H9 (cell line): ENCODE measurements around the gene ZIC4. TPM values are rescaled to one million over a fixed set of nuclear protein-coding genes. Genes with fewer than 3 reads are reported as not detected.

Experiments
- DNase-seq: peaks from one replicate; pipeline ENCODE4 v3.0.0-alpha.2; 2017
- H2AFZ ChIP-seq: one replicate; pipeline ENCODE4 v1.6.1; 2013; ENCODE audit warnings: mild to moderate bottlenecking, low read length, control low read depth, moderate library complexity
- H2AK5ac ChIP-seq: 2 replicates; pipeline ENCODE4 v1.6.1; 2013; ENCODE audit warnings: low read length, control low read depth, mixed read lengths; ENCODE audit not compliant: insufficient read length
- H2BK120ac ChIP-seq: one replicate; pipeline ENCODE4 v1.6.1; 2013; ENCODE audit warnings: low read depth, mild to moderate bottlenecking, low read length, control low read depth, inconsistent platforms; ENCODE audit not compliant: poor library complexity, severe bottlenecking
- H2BK12ac ChIP-seq: 2 replicates; pipeline ENCODE4 v1.6.1; 2013; ENCODE audit warnings: low read length, control low read depth, mixed read lengths, low read depth; ENCODE audit not compliant: insufficient read length
- H2BK15ac ChIP-seq: 2 replicates; pipeline ENCODE4 v1.6.1; 2013; ENCODE audit warnings: low read depth, low read length, control low read depth
- H2BK20ac ChIP-seq: one replicate; pipeline ENCODE4 v1.6.1; 2013; ENCODE audit warnings: low read depth, mild to moderate bottlenecking, low read length, control low read depth, inconsistent platforms; ENCODE audit not compliant: poor library complexity, severe bottlenecking
- H2BK5ac ChIP-seq: 2 replicates; pipeline ENCODE4 v1.6.1; 2013; ENCODE audit warnings: low read length, control low read depth, mixed read lengths; ENCODE audit not compliant: insufficient read length
- H3K14ac ChIP-seq: 2 replicates; pipeline ENCODE4 v1.6.1; 2013; ENCODE audit warnings: low read length, control low read depth; ENCODE audit not compliant: insufficient read depth
- H3K18ac ChIP-seq: 2 replicates; pipeline ENCODE4 v1.6.1; 2013; ENCODE audit warnings: low read depth, mild to moderate bottlenecking, mixed read lengths, low read length, control low read depth; ENCODE audit not compliant: insufficient read length
- H3K23ac ChIP-seq: 2 replicates; pipeline ENCODE4 v1.6.1; 2013; ENCODE audit warnings: low read length, control low read depth, mixed read lengths, low read depth; ENCODE audit not compliant: insufficient read length
- H3K23me2 ChIP-seq: 2 replicates; pipeline ENCODE4 v1.6.1; 2013; ENCODE audit warnings: low read depth, mild to moderate bottlenecking, mixed read lengths, low read length, control low read depth; ENCODE audit not compliant: insufficient read length, poor library complexity, severe bottlenecking
- H3K27ac ChIP-seq: 2 replicates; pipeline ENCODE4 v1.5.1; 2013; ENCODE audit warnings: low read length, control low read depth, mixed read lengths, low read depth; ENCODE audit not compliant: insufficient read length
- H3K27me3 ChIP-seq: 2 replicates; pipeline ENCODE4 v1.6.1; 2013; ENCODE audit warnings: low read length, control low read depth, inconsistent platforms; ENCODE audit not compliant: insufficient read depth
- H3K4ac ChIP-seq: 2 replicates; pipeline ENCODE4 v1.6.1; 2013; ENCODE audit warnings: low read depth, mild to moderate bottlenecking, control low read depth, inconsistent platforms, low read length, moderate library complexity
- H3K4me1 ChIP-seq: 2 replicates; pipeline ENCODE4 v1.6.1; 2013; ENCODE audit warnings: low read length, control low read depth, inconsistent platforms; ENCODE audit not compliant: insufficient read depth
- H3K4me2 ChIP-seq: 2 replicates; pipeline ENCODE4 v1.6.1; 2013; ENCODE audit warnings: low read length, control low read depth, mixed read lengths; ENCODE audit not compliant: insufficient read length, insufficient read depth
- H3K56ac ChIP-seq: 2 replicates; pipeline ENCODE4 v1.6.1; 2013; ENCODE audit warnings: low read depth, mild to moderate bottlenecking, mixed read lengths, low read length, control low read depth; ENCODE audit not compliant: insufficient read length
- H3K79me1 ChIP-seq: 2 replicates; pipeline ENCODE4 v1.6.1; 2013; ENCODE audit warnings: low read depth, mild to moderate bottlenecking, moderate library complexity, low read length, control low read depth, inconsistent platforms; ENCODE audit not compliant: insufficient read depth, poor library complexity, severe bottlenecking
- H3K79me2 ChIP-seq: 2 replicates; pipeline ENCODE4 v1.6.1; 2013; ENCODE audit warnings: low read length, control low read depth, inconsistent platforms; ENCODE audit not compliant: insufficient read depth
- H3K9ac ChIP-seq: 2 replicates; pipeline ENCODE4 v1.6.1; 2013; ENCODE audit warnings: low read length, control low read depth, mixed read lengths; ENCODE audit not compliant: insufficient read length; ENCODE audit errors: extremely low read depth
- H3K9me3 ChIP-seq: one replicate; pipeline ENCODE4 v1.6.1; 2013; ENCODE audit warnings: low read depth, low read length, inconsistent platforms; ENCODE audit not compliant: control insufficient read depth
- H3T11ph ChIP-seq: one replicate; pipeline ENCODE4 v1.6.1; 2013; ENCODE audit warnings: mild to moderate bottlenecking, low read length, control low read depth, inconsistent platforms
- H4K20me1 ChIP-seq: one replicate; pipeline ENCODE4 v1.6.1; 2013; ENCODE audit not compliant: control insufficient read depth, insufficient read length, insufficient read depth
- H4K5ac ChIP-seq: 2 replicates; pipeline ENCODE4 v1.6.1; 2013; ENCODE audit warnings: low read depth, mild to moderate bottlenecking, mixed read lengths, low read length, control low read depth; ENCODE audit not compliant: insufficient read length
- H4K8ac ChIP-seq: replicated peaks from 2 replicates; pipeline ENCODE4 v1.6.1; 2013; ENCODE audit warnings: low read length, control low read depth, mixed read lengths, low read depth; ENCODE audit not compliant: insufficient read length
- H4K91ac ChIP-seq: 2 replicates; pipeline ENCODE4 v1.6.1; 2013; ENCODE audit warnings: low read depth, mild to moderate bottlenecking, moderate library complexity, mixed read lengths, low read length, control low read depth; ENCODE audit not compliant: insufficient read length
- H3K27ac Mint-ChIP-seq, 3 experiments: 2 replicates in 2 of 3; 3 replicates in 1 of 3; pipeline ENCODE4 v1.8.0; 2020 to 2021; ENCODE audit warnings: mixed read lengths in 3 of 3, mild to moderate bottlenecking in 1 of 3, moderate library complexity in 1 of 3
- H3K27me3 Mint-ChIP-seq: 2 replicates; pipeline ENCODE4 v1.8.0; 2021; ENCODE audit warnings: low read depth, mild to moderate bottlenecking, moderate library complexity, mixed read lengths
- H3K36me3 Mint-ChIP-seq, 3 experiments: 2 replicates in 2 of 3; 3 replicates in 1 of 3; pipeline ENCODE4 v1.8.0; 2020 to 2021; ENCODE audit warnings: low read depth in 3 of 3, mixed read lengths in 3 of 3; ENCODE audit not compliant: insufficient read depth in 1 of 3
- H3K4me1 Mint-ChIP-seq, 2 experiments: 2 replicates each; pipeline ENCODE4 v1.8.0; 2020; ENCODE audit warnings: mixed read lengths in 2 of 2
- H3K4me3 Mint-ChIP-seq, 2 experiments: 2 replicates in 1 of 2; 3 replicates in 1 of 2; pipeline ENCODE4 v1.8.0; 2020 to 2021; ENCODE audit warnings: mild to moderate bottlenecking in 2 of 2, mixed read lengths in 2 of 2, moderate library complexity in 1 of 2
- H3K9me3 Mint-ChIP-seq, 2 experiments: 2 replicates in 1 of 2; 3 replicates in 1 of 2; pipeline ENCODE4 v1.8.0; 2020; ENCODE audit warnings: mild to moderate bottlenecking in 2 of 2, mixed read lengths in 2 of 2, moderate library complexity in 1 of 2
- CTCF ChIP-seq: fragments of 200-600 bp; sonication (generic); conservative IDR thresholded peaks from 3 replicates; pipeline ENCODE4 v1.8.0; 2021; ENCODE audit warnings: antibody characterized with exemption, mild to moderate bottlenecking
- WGBS: extraction: QIAGEN DNeasy Blood & Tissue Kit; methylation state at CpG from one replicate; pipeline ENCODE4 v1.1.7; 2013; ENCODE audit warnings: missing lambda C conversion rate, low lambda C conversion rate, mixed read lengths; ENCODE audit not compliant: insufficient read length; ENCODE audit errors: extremely low coverage; 5-methylcytosine and 5-hydroxymethylcytosine counted together
- total RNA-seq: library from RNA; stranded (reverse); gene quantifications from 2 replicates; pipeline ENCODE4 v1.2.1, GENCODE V29; 2021

Gene ZIC4
- total RNA-seq, 1 experiment from 2014 or later: not detected

GRCh38 chr3:147411815-147412241, 5.5 kb upstream of the ZIC4 start:
- Histone ChIP-seq H3K18ac (no peak overlapping the region), H3K23ac (no peak overlapping the region), H3T11ph (no peak overlapping the region), H3K79me2 (no peaks in the 10 kb centered on the region), H3K27ac (no peak overlapping the region), H3K27me3 (peaks cover 80% of the 10 kb centered on the region), H2BK20ac (no peak overlapping the region), H4K20me1 (no peaks in the 10 kb centered on the region), H2BK5ac (no peak overlapping the region), H2BK120ac (no peak overlapping the region), H2BK15ac (no peak overlapping the region), H4K5ac (no peak overlapping the region), H4K8ac (no peak overlapping the region), H3K79me1 (no peaks in the 10 kb centered on the region), H2AK5ac (no peak overlapping the region), H3K9me3 (no peaks in the 10 kb centered on the region), H2AFZ (no peak overlapping the region), H3K9ac (no peak overlapping the region), H3K4me2 (peak overlapping the region; percentile 84), H3K56ac (no peak overlapping the region), H4K91ac (no peak overlapping the region), H3K4ac (no peak overlapping the region), H3K14ac (no peak overlapping the region), H2BK12ac (no peak overlapping the region), H3K4me1 (peaks cover 3% of the 10 kb centered on the region; the same call in 1 of the 2 replicates), H3K23me2 (peaks cover 35% of the 10 kb centered on the region)
- DNase-seq: no peak
- Mint-ChIP-seq H3K27me3 (peaks cover 99% of the 10 kb centered on the region), H3K9me3 (peaks cover 0 to 3% of the 10 kb centered on the region in 2 experiments; a peak in 2 of 5 replicates), H3K4me3 (peak overlapping the region in 1 of 2 experiments; percentile 73; a peak in 2 of 5 replicates), H3K4me1 (peaks cover 16 to 72% of the 10 kb centered on the region in 2 experiments), H3K27ac (no peak overlapping the region), H3K36me3 (no peaks in the 10 kb centered on the region; a peak in 1 of 7 replicates)
- no CpG with 5 or more reads among the region's 20 CpGs for WGBS
- TF ChIP-seq CTCF: no peak
